H1 (cell line): ENCODE results near the gene TMIGD1. TPM values are rescaled to one million over a fixed set of nuclear protein-coding genes. Genes with fewer than 3 reads are reported as not detected.

ENCODE experiments used
- CHD7 ChIP-seq: fragments of 300-600 bp; sonication (generic); IDR thresholded peaks from 2 replicates; pipeline ENCODE4 v1.7.1; 2012; ENCODE audit warnings: low read length, moderate library complexity, mild to moderate bottlenecking, inconsistent platforms; ENCODE audit not compliant: insufficient replicate concordance
- E2F6 ChIP-seq: IDR thresholded peaks from 2 replicates; pipeline ENCODE4 v1.6.1; 2012; ENCODE audit warnings: inconsistent platforms
- EGR1 ChIP-seq: IDR thresholded peaks from 2 replicates; pipeline ENCODE4 v1.6.1; 2011; ENCODE audit warnings: low read depth, low read length, borderline replicate concordance
- GTF2F1 ChIP-seq: IDR thresholded peaks from 2 replicates; pipeline ENCODE4 v1.6.1; 2012; ENCODE audit warnings: low read depth, low read length, improper control_type of control experiment, borderline replicate concordance
- HDAC6 ChIP-seq: IDR thresholded peaks from one replicate; pipeline ENCODE4 v1.7.1; 2012; ENCODE audit warnings: low read depth, mild to moderate bottlenecking, inconsistent platforms, low read length, moderate library complexity
- MAFK ChIP-seq: IDR thresholded peaks from 2 replicates; pipeline ENCODE4 v1.6.1; 2012; ENCODE audit warnings: low read depth, mild to moderate bottlenecking, improper control_type of control experiment, low read length
- RXRA ChIP-seq: IDR thresholded peaks from 2 replicates; pipeline ENCODE4 v1.6.1; 2011; ENCODE audit warnings: low read depth, mild to moderate bottlenecking, low read length, moderate library complexity; ENCODE audit not compliant: insufficient read depth
- SIN3A ChIP-seq, 2 experiments: IDR thresholded peaks in 1 of 2; conservative IDR thresholded peaks in 1 of 2; 2 replicates each; pipeline ENCODE4 v1.6.1; 2011 to 2012; ENCODE audit warnings: low read length in 2 of 2, improper control_type of control experiment in 1 of 2, low read depth in 1 of 2, mild to moderate bottlenecking in 1 of 2
- SP1 ChIP-seq: IDR thresholded peaks from 2 replicates; pipeline ENCODE4 v1.6.1; 2011; ENCODE audit warnings: low read depth, low read length
- SP4 ChIP-seq: IDR thresholded peaks from 2 replicates; pipeline ENCODE4 v1.6.1; 2012; ENCODE audit warnings: low read length, inconsistent platforms
- TAF1 ChIP-seq: IDR thresholded peaks from 2 replicates; pipeline ENCODE4 v1.6.1; 2011; ENCODE audit warnings: mild to moderate bottlenecking, low read depth, low read length
- TBP ChIP-seq: IDR thresholded peaks from 2 replicates; pipeline ENCODE4 v1.6.1; 2011; ENCODE audit warnings: low read depth, low read length, improper control_type of control experiment
- polyA plus RNA-seq, 7 experiments: library from polyadenylated mRNA; depleted of rRNA in 3 of 7; stranded (reverse) in 5 of 7; unstranded in 2 of 7; fragments of >200 nt in 5 of 7; fragments of 200-250 nt in 2 of 7; gene quantifications; 1 replicate in 5 of 7; 2 replicates in 1 of 7; 4 replicates in 1 of 7; pipeline versions ENCODE4 v1.2.1 to v1.2.3, GENCODE V29; 2011 to 2013; ENCODE audit warnings: missing spikeins in 2 of 7, mixed read lengths in 2 of 7
- total RNA-seq: library from RNA; stranded (reverse); fragmentation: NEBNext Ultra II Directional; extraction: Animal tissue kit (Norgen Biotek cat#: 25700); gene quantifications from 2 replicates; pipeline ENCODE4 v1.2.1, GENCODE V29; 2021

The TMIGD1 gene
- total and polyA plus RNA-seq, 2 of the 8 experiments (the other 6 are each of a cell fraction or from before 2014, with no cell fraction given): not detected

GRCh38 chr17:30332057-30332542 lies 1.8 kb downstream of the TMIGD1 start (continued):
- TF ChIP-seq CHD7 (no peak), SP1 (no peak), E2F6 (no peak), SP4 (no peak), MAFK (no peak), RXRA (no peak), GTF2F1 (no peak), TBP (no peak), TAF1 (no peak), EGR1 (no peak), HDAC6 (no peak), SIN3A (conservative IDR thresholded peaks at IDR 0.05 in 1 of 2, IDR thresholded peaks at IDR 0.05 in 1 of 2; ENCODE audit: low read depth in 1 of 2, low read length in 2 of 2) (no peak)
